Body of pancreas (tissue), 4 donors: Measurements from ENCODE around the gene TACC2. TPM values are rescaled to one million over a fixed set of nuclear protein-coding genes. Genes with fewer than 3 reads are reported as not detected.
"Not testable (repeated sequence)": the region's sequence is repeated elsewhere in the genome, so short reads cannot be mapped to it uniquely, and the experiment has no call there.

Experiments
- ATAC-seq: fragments of 150-250 bp; one replicate; pipeline ENCODE4 v1.9.1; 2016
- DNase-seq, 4 donors: peaks; one replicate each; pipeline ENCODE4 v3.0.0-alpha.2; 2019
- H3K27ac ChIP-seq, 4 donors: fragments of 200-600 bp; sonication (generic); 1 replicate in 3 of 4; 2 replicates in 1 of 4; pipeline versions ENCODE4 v1.5.1 to v1.6.1; 2016 to 2019; ENCODE audit warnings: mild to moderate bottlenecking in 1 of 4, mixed read lengths in 1 of 4, moderate library complexity in 1 of 4
- H3K27me3 ChIP-seq, 2 donors: fragments of 200-600 bp; sonication (generic); one replicate each; pipeline ENCODE4 v1.6.0; 2016; ENCODE audit warnings: mild to moderate bottlenecking in 1 of 2
- H3K36me3 ChIP-seq, 2 donors: fragments of 200-600 bp; sonication (generic); replicated peaks in 1 of 2; 2 replicates each; pipeline ENCODE4 v1.5.1; 2016; ENCODE audit warnings: low read depth in 2 of 2; ENCODE audit not compliant: insufficient read depth in 1 of 2
- H3K4me1 ChIP-seq: fragments of 200-600 bp; sonication (generic); one replicate; pipeline ENCODE4 v1.6.0; 2016
- H3K4me3 ChIP-seq, 2 donors: fragments of 200-600 bp; sonication (generic); 1 replicate in 1 of 2; 2 replicates in 1 of 2; pipeline ENCODE4 v1.5.1; 2016 to 2019
- H3K9me3 ChIP-seq, 3 donors: fragments of 200-600 bp; sonication (generic); 1 replicate in 2 of 3; 2 replicates in 1 of 3; pipeline ENCODE4 v1.5.1; 2016
- POLR2A ChIP-seq, 3 donors: fragments of 450-650 bp; IDR thresholded peaks; one replicate each; pipeline ENCODE4 v1.6.1; 2016; ENCODE audit warnings: antibody characterized with exemption in 3 of 3, mild to moderate bottlenecking in 2 of 3
- WGBS, 2 donors: methylation state at CpG; one replicate each; pipeline ENCODE4 v1.1.5; 2017; 5-methylcytosine and 5-hydroxymethylcytosine counted together
- intact Hi-C: fragments of 100-400 bp; cut with DNase I; formaldehyde crosslinking; loops from one replicate; pipeline ENCODE4 v1.15.1; 2023
- total RNA-seq, 2 donors: library from RNA; depleted of rRNA; stranded (reverse); fragments of >200 nt; gene quantifications; one replicate each; pipeline ENCODE4 v1.1.0, GENCODE V29; 2016
- TF ChIP-seq, protein P1 (sequence below), 7 experiments: fragments of 450-650 bp in 4 of 7; fragments of 200-600 bp in 3 of 7; sonication (generic) in 3 of 7; IDR thresholded peaks; one replicate each; pipeline ENCODE4 v1.5.1; 2016 to 2019; ENCODE audit warnings: antibody characterized with exemption in 7 of 7

The TACC2 gene
- total RNA-seq, 2 donors from 2014 or later, result 29.0 to 38.7 TPM

DNA sequence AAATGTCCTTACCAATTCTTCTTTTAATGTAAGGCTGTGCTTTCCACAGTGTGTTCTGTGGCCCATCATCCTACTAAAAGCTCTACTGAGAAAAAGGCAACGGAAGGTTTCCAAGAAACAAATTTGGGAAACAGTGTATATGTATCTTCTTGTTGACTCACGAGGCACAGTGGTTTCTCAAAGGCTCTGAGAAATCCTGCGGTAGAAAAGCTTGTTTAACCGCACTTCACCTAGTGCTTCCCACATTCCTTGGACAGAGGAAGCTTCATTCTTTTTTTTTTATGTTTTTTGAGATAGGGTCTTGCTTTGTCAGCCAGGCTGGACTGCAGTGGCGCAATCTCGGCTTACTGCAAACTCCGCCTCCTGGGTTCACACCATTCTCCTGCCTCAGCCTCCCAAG is 84.5 kb downstream of the TACC2 start:
- Histone ChIP-seq H3K27me3 (no peaks in the 10 kb centered on the region), H3K4me3 (no peak overlapping the region), H3K4me1 (peaks cover 11% of the 10 kb centered on the region), H3K27ac (no peak overlapping the region), H3K36me3 (no peaks in the 10 kb centered on the region), H3K9me3 (no peaks in the 10 kb centered on the region)
- no peak for TF ChIP-seq POLR2A (IDR thresholded peaks at IDR 0.05)
- TF ChIP-seq, protein P1, sequence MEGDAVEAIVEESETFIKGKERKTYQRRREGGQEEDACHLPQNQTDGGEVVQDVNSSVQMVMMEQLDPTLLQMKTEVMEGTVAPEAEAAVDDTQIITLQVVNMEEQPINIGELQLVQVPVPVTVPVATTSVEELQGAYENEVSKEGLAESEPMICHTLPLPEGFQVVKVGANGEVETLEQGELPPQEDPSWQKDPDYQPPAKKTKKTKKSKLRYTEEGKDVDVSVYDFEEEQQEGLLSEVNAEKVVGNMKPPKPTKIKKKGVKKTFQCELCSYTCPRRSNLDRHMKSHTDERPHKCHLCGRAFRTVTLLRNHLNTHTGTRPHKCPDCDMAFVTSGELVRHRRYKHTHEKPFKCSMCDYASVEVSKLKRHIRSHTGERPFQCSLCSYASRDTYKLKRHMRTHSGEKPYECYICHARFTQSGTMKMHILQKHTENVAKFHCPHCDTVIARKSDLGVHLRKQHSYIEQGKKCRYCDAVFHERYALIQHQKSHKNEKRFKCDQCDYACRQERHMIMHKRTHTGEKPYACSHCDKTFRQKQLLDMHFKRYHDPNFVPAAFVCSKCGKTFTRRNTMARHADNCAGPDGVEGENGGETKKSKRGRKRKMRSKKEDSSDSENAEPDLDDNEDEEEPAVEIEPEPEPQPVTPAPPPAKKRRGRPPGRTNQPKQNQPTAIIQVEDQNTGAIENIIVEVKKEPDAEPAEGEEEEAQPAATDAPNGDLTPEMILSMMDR (IDR thresholded peaks at IDR 0.05), result no peak
- 88 to 90% methylated on average over 5 to 7 of the region's 7 CpGs for WGBS, 2 donors
- intact Hi-C loops, result no loop called here
- ATAC-seq, result no peak
- no peak for DNase-seq

DNA sequence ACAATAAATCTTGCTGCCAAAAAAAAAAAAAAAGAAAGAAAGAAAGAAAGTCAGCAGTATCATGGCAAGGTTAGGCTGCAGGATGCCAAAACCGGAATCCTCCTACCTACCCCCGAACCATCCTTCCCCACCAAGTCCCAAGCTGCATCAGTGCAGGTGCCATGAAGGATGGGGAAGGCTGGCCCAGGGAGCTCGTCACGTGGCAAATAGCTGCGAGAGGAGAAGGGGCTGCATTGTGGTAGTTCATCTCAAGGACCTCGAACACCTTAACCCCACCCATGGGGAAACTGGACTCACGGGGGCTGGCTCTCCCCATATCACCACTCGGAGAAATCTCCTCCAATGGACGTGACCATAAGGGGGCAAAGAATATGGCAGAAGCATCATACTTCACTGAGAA is 86.2 kb downstream of the TACC2 start:
- ATAC-seq, result no peak
- no peak for TF ChIP-seq POLR2A (IDR thresholded peaks at IDR 0.05)
- TF ChIP-seq, protein P1 (IDR thresholded peaks at IDR 0.05), result no peak
- Histone ChIP-seq H3K4me3 (no peak overlapping the region), H3K4me1 (peaks cover 3% of the 10 kb centered on the region), H3K27me3 (no peaks in the 10 kb centered on the region), H3K9me3 (no peaks in the 10 kb centered on the region), H3K36me3 (no peaks in the 10 kb centered on the region), H3K27ac (no peak overlapping the region)
- DNase-seq, result no peak
- 93 to 95% methylated on average over 8 to 9 of the region's 9 CpGs for WGBS, 2 donors
- intact Hi-C loops, result no loop called here

DNA sequence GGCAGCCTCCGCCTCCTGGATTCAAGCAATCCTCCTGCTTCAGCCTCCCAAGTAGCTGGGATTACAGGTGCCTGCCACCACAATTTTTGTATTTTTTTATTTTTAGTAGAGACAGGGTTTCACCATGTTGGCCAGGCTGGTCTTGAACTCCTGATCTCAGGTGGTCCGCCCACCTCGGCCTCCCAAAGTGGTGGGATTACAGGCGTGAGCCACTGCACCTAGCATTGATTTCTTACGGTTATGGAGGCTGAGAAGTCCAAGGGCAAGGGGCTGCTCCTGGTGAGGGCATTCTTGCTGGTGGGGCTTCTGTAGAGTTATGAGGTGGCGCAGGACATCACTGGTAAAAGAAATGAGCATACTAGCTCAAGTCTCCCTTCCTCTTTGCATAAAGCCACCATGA is 86.9 kb downstream of the TACC2 start:
- H3K4me3 ChIP-seq, H3K27me3 ChIP-seq, H3K27ac ChIP-seq, H3K36me3 ChIP-seq, intact Hi-C loops, H3K4me1 ChIP-seq, H3K9me3 ChIP-seq, ATAC-seq, DNase-seq: not testable (repeated sequence)
- 97 to 100% methylated on average over 5 to 6 of the region's 6 CpGs for WGBS, 2 donors

DNA sequence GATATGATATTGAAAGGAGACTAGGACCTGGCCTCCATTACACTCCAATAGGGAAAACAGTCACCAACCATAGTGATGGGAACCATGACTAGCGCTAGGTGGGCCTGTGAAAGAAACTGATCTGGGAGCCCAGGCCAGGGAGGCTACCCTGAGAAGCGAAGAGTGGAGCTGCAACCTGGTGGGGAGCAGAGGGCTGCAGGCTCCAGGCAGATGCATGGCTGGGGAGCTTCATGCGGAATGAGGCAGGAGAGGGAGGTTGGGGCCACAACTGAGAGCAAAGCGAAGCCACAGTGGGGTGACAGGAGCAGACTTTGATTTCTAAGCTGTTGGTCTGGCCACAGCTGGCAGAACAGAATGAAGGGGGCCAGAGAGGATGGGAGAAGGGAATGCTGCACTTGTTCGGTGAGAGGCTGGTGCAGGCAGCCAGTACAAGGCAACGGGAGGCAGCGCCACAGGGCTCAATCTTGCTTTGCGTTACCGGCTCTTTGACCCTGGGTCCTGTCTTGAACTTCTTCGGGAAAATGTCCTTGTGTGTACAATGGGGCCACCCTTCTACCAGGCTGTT is 88.4 kb downstream of the TACC2 start:
- Histone ChIP-seq H3K9me3 (no peaks in the 10 kb centered on the region), H3K27me3 (no peaks in the 10 kb centered on the region), H3K4me1 (no peaks in the 10 kb centered on the region), H3K27ac (no peak overlapping the region), H3K36me3 (no peaks in the 10 kb centered on the region), H3K4me3 (no peak overlapping the region)
- TF ChIP-seq, protein P1 (IDR thresholded peaks at IDR 0.05), result no peak
- no peak for TF ChIP-seq POLR2A (IDR thresholded peaks at IDR 0.05)
- intact Hi-C loops, result no loop called here
- ATAC-seq (no peak), DNase-seq (no peak)
- 85 to 94% methylated on average over 8 to 10 of the region's 10 CpGs for WGBS, 2 donors

GRCh38 chr10:122078326-122078725 is 89.4 kb downstream of the TACC2 start:
- H3K27me3 ChIP-seq, result no peaks in the 10 kb centered on the region
- H3K27ac ChIP-seq, result no peak overlapping the region
- no peak for ATAC-seq

More at GRCh38 chr10:122078326-122078725, 89.4 kb downstream of the TACC2 start:
- TF ChIP-seq POLR2A (IDR thresholded peaks at IDR 0.05), result no peak
- TF ChIP-seq, protein P1 (IDR thresholded peaks at IDR 0.05), result no peak
- intact Hi-C loops, result no loop called here
- 80 to 88% methylated on average over 3 of the region's 3 CpGs for WGBS, 2 donors
- no peak for DNase-seq
- Histone ChIP-seq H3K4me3 (no peak overlapping the region), H3K9me3 (no peaks in the 10 kb centered on the region), H3K4me1 (no peaks in the 10 kb centered on the region), H3K36me3 (no peaks in the 10 kb centered on the region)
